VCaP (cell line): ENCODE measurements around the gene MLLT3.

Experiments
- H3K27ac ChIP-seq: fragments of 450-650 bp; 2 replicates; pipeline ENCODE4 v1.5.1; 2017
- TF ChIP-seq, protein P1 (sequence below): fragments of 450-650 bp; conservative IDR thresholded peaks from 2 replicates; pipeline ENCODE4 v1.5.1; 2017; ENCODE audit warnings: mild to moderate bottlenecking, moderate library complexity

MLLT3 gene

DNA sequence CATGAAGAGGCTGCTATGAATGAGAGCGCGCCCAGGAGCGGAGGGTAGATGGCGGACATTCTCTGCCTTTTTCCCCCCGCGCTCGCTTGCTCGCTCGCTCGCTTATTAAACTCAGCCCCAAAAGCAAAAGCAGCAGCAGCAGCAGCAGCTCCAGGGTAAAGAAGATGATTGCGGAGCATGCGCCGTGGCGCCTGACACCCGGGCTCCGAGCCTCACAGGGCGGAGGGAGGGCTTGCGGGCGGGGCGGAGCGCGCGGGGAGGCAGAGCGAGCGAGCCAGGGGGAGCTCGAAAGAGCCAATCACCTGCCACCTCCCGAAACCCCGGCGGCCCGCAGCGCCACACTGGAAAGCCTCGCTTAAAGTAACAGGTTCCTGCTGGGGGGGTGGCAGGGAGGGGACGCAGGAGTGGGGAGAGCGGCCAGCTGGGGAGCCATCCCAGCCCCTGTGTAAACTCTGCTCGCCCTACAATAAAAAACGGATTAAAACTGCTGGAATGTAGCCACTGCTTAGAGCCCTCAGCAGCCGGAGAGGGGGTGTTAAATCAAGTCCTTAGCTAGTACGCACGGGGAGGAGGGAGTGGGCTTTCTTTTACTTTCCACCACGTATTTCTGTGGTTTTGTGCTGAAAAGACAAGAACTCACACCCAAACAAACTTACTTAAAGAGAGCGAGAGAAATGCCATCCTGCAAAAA is at the start of gene MLLT3:
MLLT3 (minus strand) TSS at position 170 of the 691 bp plus-strand sequence.
- peak within 1 kb of the TSS; percentile 90 for H3K27ac ChIP-seq
- TF ChIP-seq, protein P1, sequence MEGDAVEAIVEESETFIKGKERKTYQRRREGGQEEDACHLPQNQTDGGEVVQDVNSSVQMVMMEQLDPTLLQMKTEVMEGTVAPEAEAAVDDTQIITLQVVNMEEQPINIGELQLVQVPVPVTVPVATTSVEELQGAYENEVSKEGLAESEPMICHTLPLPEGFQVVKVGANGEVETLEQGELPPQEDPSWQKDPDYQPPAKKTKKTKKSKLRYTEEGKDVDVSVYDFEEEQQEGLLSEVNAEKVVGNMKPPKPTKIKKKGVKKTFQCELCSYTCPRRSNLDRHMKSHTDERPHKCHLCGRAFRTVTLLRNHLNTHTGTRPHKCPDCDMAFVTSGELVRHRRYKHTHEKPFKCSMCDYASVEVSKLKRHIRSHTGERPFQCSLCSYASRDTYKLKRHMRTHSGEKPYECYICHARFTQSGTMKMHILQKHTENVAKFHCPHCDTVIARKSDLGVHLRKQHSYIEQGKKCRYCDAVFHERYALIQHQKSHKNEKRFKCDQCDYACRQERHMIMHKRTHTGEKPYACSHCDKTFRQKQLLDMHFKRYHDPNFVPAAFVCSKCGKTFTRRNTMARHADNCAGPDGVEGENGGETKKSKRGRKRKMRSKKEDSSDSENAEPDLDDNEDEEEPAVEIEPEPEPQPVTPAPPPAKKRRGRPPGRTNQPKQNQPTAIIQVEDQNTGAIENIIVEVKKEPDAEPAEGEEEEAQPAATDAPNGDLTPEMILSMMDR = no peak

GRCh38 chr9:20671635-20672034 is 49.3 kb upstream of the MLLT3 start:
- H3K27ac ChIP-seq = no peak overlapping the region
- TF ChIP-seq, protein P1 = no peak

GRCh38 chr9:20670395-20670794 is 48.1 kb upstream of the MLLT3 start:
- no peak overlapping the region for H3K27ac ChIP-seq
- TF ChIP-seq, protein P1 = no peak

DNA sequence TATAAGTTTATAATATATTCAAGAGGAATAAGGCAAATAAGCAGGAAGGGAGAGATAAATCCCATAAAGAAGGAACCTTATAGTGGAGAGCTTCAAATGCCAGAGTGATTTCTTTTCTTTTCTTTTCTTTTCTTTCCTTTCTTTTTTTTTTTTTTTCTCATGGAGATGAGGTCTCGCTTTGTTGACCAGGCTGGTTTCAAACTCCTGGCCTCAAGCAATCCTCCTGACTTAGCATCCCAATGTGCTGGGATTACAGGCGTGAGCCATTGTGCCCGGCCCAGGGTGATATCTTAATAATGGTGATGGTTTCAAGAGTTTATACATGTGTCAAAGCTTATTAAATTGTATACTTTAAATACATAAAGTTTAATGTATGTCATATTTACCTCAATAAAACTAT is 42.2 kb upstream of the MLLT3 start:
- H3K27ac ChIP-seq = no peak overlapping the region
- TF ChIP-seq, protein P1 = no peak

GRCh38 chr9:20663133-20663532 is 40.8 kb upstream of the MLLT3 start:
- H3K27ac ChIP-seq = no peak overlapping the region
- TF ChIP-seq, protein P1 = no peak

DNA sequence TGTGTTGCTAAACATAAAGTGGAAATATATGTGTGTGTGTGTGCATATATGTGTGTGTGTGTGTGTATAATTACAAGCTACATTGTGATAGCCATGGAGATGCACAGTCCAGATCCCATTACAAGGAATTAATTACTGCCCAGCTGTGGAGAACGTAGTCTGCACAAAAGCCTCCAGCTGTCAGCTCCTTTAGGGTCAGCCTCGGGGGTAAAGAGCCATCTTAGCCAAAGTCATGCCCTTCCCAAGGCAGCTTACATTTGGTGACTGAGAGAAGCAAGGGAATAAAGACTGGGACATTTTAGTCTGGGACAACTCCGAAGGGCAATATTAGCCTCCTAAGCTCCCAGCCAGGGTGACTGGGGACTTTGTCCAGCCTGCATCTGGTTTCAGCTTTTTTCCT is 39.9 kb upstream of the MLLT3 start:
- no peak overlapping the region for H3K27ac ChIP-seq
- TF ChIP-seq, protein P1 = no peak

DNA sequence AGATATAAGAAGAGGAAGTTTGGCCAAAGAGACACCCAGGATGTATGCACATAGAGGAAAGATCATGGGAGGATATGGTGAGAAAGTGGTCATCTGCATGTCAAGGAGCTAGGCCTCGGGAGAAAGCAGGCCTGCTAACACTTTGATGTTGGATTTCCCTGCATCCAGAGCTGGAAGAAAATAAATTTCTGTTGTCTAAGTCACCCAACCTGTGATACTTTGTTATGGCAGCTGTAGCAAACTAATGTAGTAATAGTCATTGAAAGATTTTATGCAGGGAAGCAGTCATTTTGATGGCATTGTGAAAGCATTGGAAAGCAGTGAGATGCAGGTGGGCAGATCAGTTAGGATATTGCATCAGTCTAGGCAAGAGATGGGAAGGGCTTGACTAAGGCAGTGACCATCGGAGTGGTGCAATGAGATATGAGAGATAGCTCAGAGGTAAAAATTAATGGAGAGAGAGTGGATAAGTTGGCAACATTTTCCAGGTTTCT is 37.2 kb upstream of the MLLT3 start:
- no peak overlapping the region for H3K27ac ChIP-seq
- TF ChIP-seq, protein P1 = no peak
